Measurements from ENCODE around the gene RSPRY1. TPM values are rescaled to one million over a fixed set of nuclear protein-coding genes. Genes with fewer than 3 reads are reported as not detected.

The RSPRY1 gene
- total RNA-seq, 1 donor from 2014 or later, result 44.0 TPM

DNA sequence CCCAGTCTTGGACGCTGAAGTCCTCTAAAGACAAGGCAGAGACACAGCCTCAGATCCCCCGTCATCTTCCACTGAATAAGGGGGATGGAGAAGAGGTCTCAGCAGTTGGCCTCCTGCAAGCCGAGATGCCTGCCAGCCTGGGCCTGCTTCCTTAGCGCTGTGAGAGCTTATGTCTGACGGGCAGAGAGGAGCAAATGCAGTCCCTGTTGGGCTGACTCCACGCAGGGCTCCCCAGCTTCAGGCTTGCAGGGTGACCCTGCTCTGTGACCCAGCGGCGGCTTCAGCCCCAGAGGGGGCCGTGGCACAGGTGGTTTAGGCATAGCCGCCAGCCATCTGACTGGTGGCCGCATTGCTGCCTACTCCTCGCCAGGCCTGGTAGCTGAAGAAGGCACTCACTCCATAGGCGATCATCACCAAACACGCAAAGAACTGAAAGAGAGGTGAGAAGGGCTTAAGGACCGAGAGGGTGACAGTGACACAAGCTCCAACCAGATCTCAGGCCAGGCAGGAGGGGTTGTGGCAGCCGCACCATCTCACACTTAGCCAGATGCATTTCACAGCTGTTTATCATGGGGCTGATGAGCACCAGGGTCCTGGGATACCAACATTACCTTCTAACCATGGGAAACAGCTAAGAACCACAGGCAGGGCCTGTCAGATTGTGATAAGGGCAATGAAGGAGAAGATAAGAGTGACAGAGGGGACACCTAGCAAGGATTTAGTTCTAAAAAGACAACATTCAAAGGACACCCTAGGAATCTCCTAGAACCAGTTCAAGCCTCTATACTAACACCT, 70.7 kb downstream of the RSPRY1 start:
- H3K36me3 Mint-ChIP-seq, result peaks cover 22% of the 10 kb centered on the region
- TF ChIP-seq CTCF (IDR thresholded peaks at IDR 0.05; ENCODE audit: unreplicated experiment), result no peak
- peak overlapping the region; percentile 7 for H3K27ac Mint-ChIP-seq
- H3K4me1 Mint-ChIP-seq, result peaks cover 5% of the 10 kb centered on the region
- DNase-seq (ENCODE audit: low spot score in 2 of 2, unreplicated experiment in 2 of 2), result peak in 1 of 2 experiments; percentile 16
- H3K9me3 Mint-ChIP-seq, result no peaks in the 10 kb centered on the region
- no peak overlapping the region for H3K4me3 Mint-ChIP-seq
- no peaks in the 10 kb centered on the region for H3K27me3 Mint-ChIP-seq (ENCODE audit: low read depth)

DNA sequence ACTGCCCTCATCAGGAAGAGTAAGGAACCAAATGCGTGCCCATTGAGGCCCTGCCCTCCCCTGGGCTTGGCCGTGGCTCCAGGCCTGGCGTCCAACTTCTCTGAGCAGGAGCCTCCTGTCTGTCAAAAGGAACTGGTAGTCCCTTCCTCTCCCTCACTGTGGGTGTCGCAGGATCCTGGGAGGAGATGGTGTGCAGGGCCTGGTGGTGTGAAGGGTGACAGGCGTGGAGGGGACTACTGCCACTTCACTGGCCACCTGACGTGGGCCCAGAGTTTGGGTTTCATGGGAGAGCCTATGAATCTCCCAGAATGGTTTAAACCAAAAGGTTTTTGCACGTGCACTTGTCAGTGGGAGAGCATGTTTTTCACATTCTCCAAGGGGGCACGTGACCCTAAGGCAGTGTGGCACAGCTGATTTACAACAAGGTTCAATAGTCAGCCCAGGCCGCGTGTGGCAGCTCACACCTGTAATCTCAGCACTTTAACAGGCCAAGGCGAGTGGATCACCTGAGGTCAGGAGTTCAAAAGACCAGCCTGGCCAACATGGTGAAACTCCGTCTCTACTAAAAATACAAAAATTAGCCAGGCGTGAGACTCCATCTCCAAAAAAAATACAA, 71.4 kb downstream of the RSPRY1 start:
- no peaks in the 10 kb centered on the region for H3K27me3 Mint-ChIP-seq (ENCODE audit: low read depth)
- peak in 1 of 2 experiments; percentile 21 for DNase-seq (ENCODE audit: low spot score in 2 of 2, unreplicated experiment in 2 of 2)
- no peak for TF ChIP-seq CTCF (IDR thresholded peaks at IDR 0.05; ENCODE audit: unreplicated experiment)
- no peaks in the 10 kb centered on the region for H3K9me3 Mint-ChIP-seq
- H3K4me3 Mint-ChIP-seq, result no peak overlapping the region
- H3K27ac Mint-ChIP-seq, result peak overlapping the region; percentile 7
- H3K4me1 Mint-ChIP-seq, result peaks cover 5% of the 10 kb centered on the region
- H3K36me3 Mint-ChIP-seq, result peaks cover 15% of the 10 kb centered on the region

- H3K4me3 Mint-ChIP-seq, result no peak overlapping the region
- TF ChIP-seq CTCF (IDR thresholded peaks at IDR 0.05; ENCODE audit: unreplicated experiment), result no peak
- no peaks in the 10 kb centered on the region for H3K9me3 Mint-ChIP-seq
- DNase-seq (ENCODE audit: low spot score in 2 of 2, unreplicated experiment in 2 of 2), result no peak
- H3K36me3 Mint-ChIP-seq, result peaks cover 10% of the 10 kb centered on the region
- H3K4me1 Mint-ChIP-seq, result peaks cover 8% of the 10 kb centered on the region
- no peak overlapping the region for H3K27ac Mint-ChIP-seq
- H3K27me3 Mint-ChIP-seq (ENCODE audit: low read depth), result no peaks in the 10 kb centered on the region
Observed at GRCh38 chr16:57258226-57258909, 72.2 kb downstream of the RSPRY1 start.

DNA sequence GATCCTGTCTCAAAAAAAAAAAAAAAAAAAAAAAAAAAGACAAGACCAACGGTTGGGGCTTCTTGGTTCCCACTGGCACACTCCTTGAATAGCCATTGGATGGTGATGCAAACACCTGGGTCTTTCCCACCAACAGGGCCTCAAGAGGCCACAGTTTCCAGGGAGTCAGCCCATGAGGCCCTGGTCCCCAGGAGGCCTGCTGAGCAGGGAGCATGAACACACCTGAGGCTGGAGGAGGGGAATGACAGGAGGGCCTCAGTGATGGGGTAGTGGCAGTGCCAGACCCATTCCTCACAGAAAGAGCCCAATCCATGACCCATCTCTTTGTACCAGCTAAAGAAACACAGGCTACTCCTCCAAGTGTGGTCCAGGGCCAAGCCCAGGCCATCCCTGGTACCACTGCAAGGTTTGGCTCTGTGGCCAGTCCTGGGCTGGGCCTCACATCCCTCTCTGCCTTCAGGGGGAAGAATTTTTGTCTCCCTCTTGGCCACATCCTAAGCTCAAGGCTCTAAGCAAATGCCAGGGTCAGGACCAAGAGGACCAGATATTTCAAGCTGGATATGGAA, 72.9 kb downstream of the RSPRY1 start:
- TF ChIP-seq CTCF (IDR thresholded peaks at IDR 0.05; ENCODE audit: unreplicated experiment), result no peak
- H3K4me1 Mint-ChIP-seq, result peaks cover 8% of the 10 kb centered on the region

DNA sequence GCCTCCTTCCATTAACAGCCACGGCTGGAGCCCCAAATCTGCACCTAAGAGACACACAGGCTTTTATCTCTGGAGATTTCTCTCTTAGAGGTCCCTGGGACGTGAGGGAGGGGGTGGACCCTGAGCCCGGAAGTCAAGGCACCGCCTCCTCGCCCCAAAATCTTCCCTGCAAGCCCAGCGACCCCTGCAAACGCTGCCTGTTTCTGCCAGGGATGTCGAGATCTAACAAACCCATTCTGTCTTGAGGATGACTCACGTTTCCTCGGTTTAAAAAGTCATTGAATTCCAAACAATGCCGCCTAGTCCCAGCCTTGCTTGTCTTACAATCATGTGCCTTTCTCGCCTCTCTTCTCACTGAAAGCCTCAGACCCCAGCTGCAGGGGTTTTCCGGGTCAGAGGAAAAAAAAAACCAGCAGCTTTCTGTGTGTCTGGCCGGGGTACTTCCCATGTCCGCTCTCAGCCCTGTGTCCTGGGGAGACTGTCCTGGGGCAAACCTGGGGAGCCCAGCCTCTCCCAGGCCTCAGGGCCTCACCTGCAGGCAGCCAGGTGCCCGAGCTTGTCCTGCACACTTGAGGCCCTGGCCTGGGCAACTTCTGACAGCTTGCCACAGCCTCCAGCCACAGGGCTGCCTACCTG, 74.3 kb downstream of the RSPRY1 start:
- peaks cover 4% of the 10 kb centered on the region for H3K36me3 Mint-ChIP-seq
- no peak for DNase-seq (ENCODE audit: low spot score in 2 of 2, unreplicated experiment in 2 of 2)
- peak overlapping the region; percentile 78 for H3K27ac Mint-ChIP-seq
- TF ChIP-seq CTCF (IDR thresholded peaks at IDR 0.05; ENCODE audit: unreplicated experiment), result no peak
- no peaks in the 10 kb centered on the region for H3K9me3 Mint-ChIP-seq
- H3K4me1 Mint-ChIP-seq, result peaks cover 8% of the 10 kb centered on the region
- no peak overlapping the region for H3K4me3 Mint-ChIP-seq
- no peaks in the 10 kb centered on the region for H3K27me3 Mint-ChIP-seq (ENCODE audit: low read depth)

More for the DNA sequence above, 72.9 kb downstream of the RSPRY1 start:
- Mint-ChIP-seq H3K4me3 (no peak overlapping the region), H3K36me3 (peaks cover 10% of the 10 kb centered on the region), H3K9me3 (no peaks in the 10 kb centered on the region), H3K27ac (no peak overlapping the region), H3K27me3 (ENCODE audit: low read depth) (no peaks in the 10 kb centered on the region)
- DNase-seq (ENCODE audit: low spot score in 2 of 2, unreplicated experiment in 2 of 2), result no peak
